ENCODE data around the gene CERT1. TPM values are rescaled to one million over a fixed set of nuclear protein-coding genes. Genes with fewer than 3 reads are reported as not detected.

CERT1 gene
- total RNA-seq, 2 experiments from 2014 or later: 33.9 to 39.3 TPM

GRCh38 chr5:75460942-75461610 is 50.4 kb downstream of the CERT1 start:
- POLR2A ChIA-PET: no interaction called here
- H3K27ac Mint-ChIP-seq: no peak overlapping the region
- DNase-seq (no peak), ATAC-seq (ENCODE audit: low read depth) (no peak)
- H3K27me3 Mint-ChIP-seq: no peaks in the 10 kb centered on the region
- peaks cover 25% of the 10 kb centered on the region for H3K36me3 Mint-ChIP-seq
- H3K9me3 Mint-ChIP-seq: peaks cover 5% of the 10 kb centered on the region
- no peak overlapping the region for H3K4me3 Mint-ChIP-seq
- H3K4me1 Mint-ChIP-seq: peaks cover 19% of the 10 kb centered on the region

- Mint-ChIP-seq H3K27ac (no peak overlapping the region), H3K4me3 (no peak overlapping the region), H3K9me3 (peaks cover 5% of the 10 kb centered on the region), H3K36me3 (peaks cover 28% of the 10 kb centered on the region), H3K27me3 (no peaks in the 10 kb centered on the region), H3K4me1 (peaks cover 17% of the 10 kb centered on the region)
- POLR2A ChIA-PET: no interaction called here
- ATAC-seq (ENCODE audit: low read depth) (no peak), DNase-seq (no peak)
Measured at GRCh38 chr5:75460532-75460931, 50.9 kb downstream of the CERT1 start.

- no peak overlapping the region for H3K27ac Mint-ChIP-seq
Measured at GRCh38 chr5:75457691-75458090, 53.7 kb downstream of the CERT1 start.

GRCh38 chr5:75457161-75457560 is 54.3 kb downstream of the CERT1 start:
- no peak for ATAC-seq (ENCODE audit: low read depth)
- no peaks in the 10 kb centered on the region for H3K27me3 Mint-ChIP-seq
- no peak overlapping the region for H3K4me3 Mint-ChIP-seq
- peaks cover 3% of the 10 kb centered on the region for H3K9me3 Mint-ChIP-seq
- no peak for DNase-seq
- POLR2A ChIA-PET: no interaction called here
- H3K4me1 Mint-ChIP-seq: peaks cover 7% of the 10 kb centered on the region
- no peak overlapping the region for H3K27ac Mint-ChIP-seq
- peaks cover 37% of the 10 kb centered on the region for H3K36me3 Mint-ChIP-seq

More at GRCh38 chr5:75457691-75458090, 53.7 kb downstream of the CERT1 start:
- DNase-seq (no peak), ATAC-seq (ENCODE audit: low read depth) (no peak)
- no peak overlapping the region for H3K4me3 Mint-ChIP-seq
- POLR2A ChIA-PET: no interaction called here
- H3K4me1 Mint-ChIP-seq: peaks cover 9% of the 10 kb centered on the region
- no peaks in the 10 kb centered on the region for H3K27me3 Mint-ChIP-seq
- H3K9me3 Mint-ChIP-seq: peaks cover 5% of the 10 kb centered on the region
- H3K36me3 Mint-ChIP-seq: peaks cover 40% of the 10 kb centered on the region

DNA sequence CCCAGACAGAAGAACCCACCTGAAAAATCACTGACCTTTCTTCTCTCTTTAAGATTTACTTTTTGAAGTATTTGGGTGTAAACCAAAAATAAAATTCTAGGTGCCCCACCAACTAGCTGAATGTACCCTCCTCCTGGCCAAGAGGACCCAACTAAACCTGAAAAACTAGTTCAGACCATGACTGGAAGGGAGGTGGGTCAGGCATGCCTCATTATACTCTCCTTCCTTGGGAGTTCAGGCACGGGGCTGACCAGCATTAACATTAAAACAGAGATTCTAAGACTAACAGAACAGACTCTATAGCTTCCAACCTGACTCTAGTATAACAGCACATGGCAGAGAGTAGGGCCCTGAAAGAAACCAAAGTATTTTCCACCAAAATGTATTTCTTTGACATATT is 61.4 kb downstream of the CERT1 start:
- peaks cover 9% of the 10 kb centered on the region for H3K9me3 Mint-ChIP-seq
- no peak overlapping the region for H3K27ac Mint-ChIP-seq
- ATAC-seq (ENCODE audit: low read depth) (no peak), DNase-seq (no peak)
- POLR2A ChIA-PET: no interaction called here
- H3K27me3 Mint-ChIP-seq: no peaks in the 10 kb centered on the region
- H3K4me3 Mint-ChIP-seq: no peak overlapping the region
- no peaks in the 10 kb centered on the region for H3K4me1 Mint-ChIP-seq
- peaks cover 52% of the 10 kb centered on the region for H3K36me3 Mint-ChIP-seq

GRCh38 chr5:75446068-75446467 is 65.4 kb downstream of the CERT1 start:
- H3K27ac Mint-ChIP-seq: no peak overlapping the region
- H3K27me3 Mint-ChIP-seq: no peaks in the 10 kb centered on the region
- POLR2A ChIA-PET: no interaction called here

GRCh38 chr5:75441560-75441959 is 69.9 kb downstream of the CERT1 start:
- Mint-ChIP-seq H3K4me1 (no peaks in the 10 kb centered on the region), H3K36me3 (peaks cover 32% of the 10 kb centered on the region), H3K9me3 (peaks cover 10% of the 10 kb centered on the region), H3K4me3 (no peak overlapping the region), H3K27ac (no peak overlapping the region), H3K27me3 (no peaks in the 10 kb centered on the region)
- POLR2A ChIA-PET: no interaction called here
- no peak for DNase-seq
- no peak for ATAC-seq (ENCODE audit: low read depth)

More at GRCh38 chr5:75446068-75446467, 65.4 kb downstream of the CERT1 start:
- Mint-ChIP-seq H3K36me3 (peaks cover 52% of the 10 kb centered on the region), H3K4me3 (no peak overlapping the region), H3K9me3 (peaks cover 16% of the 10 kb centered on the region), H3K4me1 (no peaks in the 10 kb centered on the region)
- DNase-seq (no peak), ATAC-seq (ENCODE audit: low read depth) (no peak)

DNA sequence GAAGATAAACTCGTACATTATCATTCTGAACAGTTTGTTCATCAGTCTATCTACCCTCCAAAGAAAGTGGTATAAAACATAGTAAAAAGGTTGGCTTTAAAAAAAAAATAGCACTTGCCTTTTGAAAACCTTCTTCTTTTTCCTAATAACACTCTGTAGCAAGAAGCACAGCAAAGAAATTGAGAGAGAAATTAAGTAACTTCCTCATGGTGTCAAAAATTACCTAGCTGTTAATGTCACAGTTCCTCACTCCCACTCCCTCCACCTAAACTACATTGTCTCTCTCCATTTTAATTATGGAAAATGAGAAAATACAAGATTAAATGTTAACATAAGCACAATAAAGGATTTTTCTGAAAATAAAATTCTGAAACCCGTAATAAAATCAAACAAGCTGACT is 72.2 kb downstream of the CERT1 start:
- ATAC-seq (ENCODE audit: low read depth) (no peak), DNase-seq (no peak)
- Mint-ChIP-seq H3K4me3 (no peak overlapping the region), H3K4me1 (no peaks in the 10 kb centered on the region), H3K27me3 (no peaks in the 10 kb centered on the region), H3K27ac (no peak overlapping the region), H3K36me3 (peaks cover 21% of the 10 kb centered on the region), H3K9me3 (peaks cover 6% of the 10 kb centered on the region)
- POLR2A ChIA-PET: no interaction called here

GRCh38 chr5:75438722-75439121 is 72.7 kb downstream of the CERT1 start:
- H3K27ac Mint-ChIP-seq: no peak overlapping the region
- H3K4me1 Mint-ChIP-seq: no peaks in the 10 kb centered on the region
- H3K36me3 Mint-ChIP-seq: peaks cover 25% of the 10 kb centered on the region
- no peak for DNase-seq
- peaks cover 6% of the 10 kb centered on the region for H3K9me3 Mint-ChIP-seq
- ATAC-seq (ENCODE audit: low read depth): no peak
- POLR2A ChIA-PET: no interaction called here
- H3K4me3 Mint-ChIP-seq: no peak overlapping the region
- no peaks in the 10 kb centered on the region for H3K27me3 Mint-ChIP-seq

DNA sequence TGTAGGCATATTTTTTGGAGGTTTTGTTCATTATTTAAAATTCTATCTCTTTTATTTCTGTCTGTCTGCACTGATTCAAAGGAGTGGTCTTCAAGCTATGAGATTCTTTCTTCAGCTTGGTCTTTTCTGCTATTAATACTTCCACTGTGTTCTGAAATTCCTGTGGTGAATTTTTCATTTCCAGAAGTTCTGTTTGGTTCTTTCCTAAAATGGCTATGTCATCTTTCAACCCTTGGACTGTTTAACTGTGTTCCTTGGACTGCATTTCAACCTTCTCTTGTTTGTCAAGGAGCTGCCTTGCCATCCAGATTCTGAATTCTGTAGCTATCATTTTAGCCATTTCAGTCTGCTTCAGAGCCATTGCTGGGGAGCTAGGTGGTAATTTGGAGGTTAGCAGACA is 76.3 kb downstream of the CERT1 start:
- H3K27ac Mint-ChIP-seq: no peak overlapping the region
- H3K36me3 Mint-ChIP-seq: peaks cover 19% of the 10 kb centered on the region
- no peaks in the 10 kb centered on the region for H3K27me3 Mint-ChIP-seq
- POLR2A ChIA-PET: no interaction called here
- H3K4me3 Mint-ChIP-seq: no peak overlapping the region
- DNase-seq: no peak
- no peak for ATAC-seq (ENCODE audit: low read depth)
- H3K4me1 Mint-ChIP-seq: no peaks in the 10 kb centered on the region
- H3K9me3 Mint-ChIP-seq: no peaks in the 10 kb centered on the region

DNA sequence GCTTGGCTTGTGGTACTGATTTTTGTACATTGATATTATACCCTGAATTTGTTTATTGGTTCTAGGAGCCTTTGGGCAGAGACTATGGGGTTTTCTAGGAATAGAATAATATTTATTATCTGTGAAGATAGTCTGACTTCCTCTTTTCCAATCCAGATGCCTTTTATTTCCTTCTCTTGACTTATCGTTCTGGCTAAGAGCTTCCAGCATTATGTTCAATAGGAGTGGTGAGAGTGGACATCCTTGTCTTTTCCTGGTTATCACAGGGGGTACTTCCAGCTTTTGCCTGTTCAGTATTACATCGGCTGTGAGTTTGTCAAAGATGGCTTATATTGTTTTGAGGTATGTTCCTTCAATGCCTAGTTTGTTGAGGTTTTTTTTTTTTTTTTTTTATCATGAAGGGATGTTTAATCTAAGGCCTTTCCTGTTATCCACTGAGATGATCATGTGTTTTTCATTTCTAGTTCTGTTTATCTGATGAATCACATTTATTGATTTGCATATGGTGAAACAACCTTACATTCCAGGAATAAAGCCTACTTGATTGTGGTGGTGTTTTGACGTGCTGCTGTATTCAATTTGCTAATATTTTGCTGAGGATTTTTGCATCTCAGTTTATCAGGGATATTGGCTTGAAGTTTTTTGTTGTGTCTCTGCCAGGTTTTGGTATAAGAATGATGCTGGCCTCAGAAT is 77.5 kb downstream of the CERT1 start:
- POLR2A ChIA-PET: no interaction called here
- DNase-seq (no peak), ATAC-seq (ENCODE audit: low read depth) (no peak)
- Mint-ChIP-seq H3K4me3 (no peak overlapping the region), H3K27me3 (no peaks in the 10 kb centered on the region), H3K27ac (no peak overlapping the region), H3K4me1 (no peaks in the 10 kb centered on the region), H3K36me3 (peaks cover 19% of the 10 kb centered on the region), H3K9me3 (no peaks in the 10 kb centered on the region)

DNA sequence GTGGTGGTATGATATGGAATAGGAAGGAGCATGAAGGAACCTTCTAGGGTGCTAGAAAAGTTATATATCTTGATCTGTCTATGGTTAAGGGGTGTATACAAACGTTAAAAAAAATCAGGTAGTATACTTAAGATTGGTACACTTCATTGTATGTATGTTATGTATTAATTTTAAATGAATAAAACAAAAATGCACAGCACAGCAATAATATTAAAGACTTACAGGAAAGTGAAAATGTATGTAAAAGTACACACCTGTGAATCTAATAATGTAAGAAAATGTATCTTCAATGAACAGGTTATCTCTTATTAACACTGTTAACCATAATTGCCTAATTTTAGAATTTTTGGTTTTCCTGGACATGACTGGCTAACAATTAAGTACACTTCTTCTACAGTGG is 97.2 kb downstream of the CERT1 start:
- DNase-seq: no peak
- Mint-ChIP-seq H3K27me3 (no peaks in the 10 kb centered on the region), H3K4me1 (peaks cover 1% of the 10 kb centered on the region), H3K9me3 (no peaks in the 10 kb centered on the region), H3K27ac (no peak overlapping the region), H3K36me3 (peaks cover 17% of the 10 kb centered on the region), H3K4me3 (no peak overlapping the region)
- ATAC-seq (ENCODE audit: low read depth): no peak
- POLR2A ChIA-PET: no interaction called here

- Mint-ChIP-seq H3K9me3 (no peaks in the 10 kb centered on the region), H3K27ac (no peak overlapping the region), H3K4me1 (peaks cover 1% of the 10 kb centered on the region), H3K36me3 (peaks cover 12% of the 10 kb centered on the region), H3K4me3 (no peak overlapping the region), H3K27me3 (no peaks in the 10 kb centered on the region)
- POLR2A ChIA-PET: no interaction called here
- ATAC-seq (ENCODE audit: low read depth): no peak
- DNase-seq: no peak
Measured at GRCh38 chr5:75412111-75412990, 99.1 kb downstream of the CERT1 start.

DNA sequence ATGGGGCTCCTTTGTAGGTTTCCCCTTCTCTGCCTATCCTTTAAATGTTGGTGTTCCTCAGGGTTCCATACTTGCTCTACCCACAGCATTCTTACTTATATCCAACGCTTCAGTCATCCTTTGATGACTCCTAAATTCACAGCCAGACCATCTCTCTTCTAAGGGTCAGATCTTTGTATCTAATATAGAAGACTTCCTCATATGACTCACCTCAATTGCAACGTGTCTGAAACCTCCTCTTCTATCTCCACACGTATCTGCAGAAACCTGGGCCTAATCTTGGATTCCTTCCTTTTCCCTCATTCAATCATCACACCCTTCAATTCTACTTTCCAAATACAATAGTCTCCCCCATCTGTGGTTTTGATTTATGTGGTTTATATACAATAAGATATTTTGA is 106.1 kb downstream of the CERT1 start:
- H3K27ac Mint-ChIP-seq: peak overlapping the region; percentile 1

More for the DNA sequence above, 106.1 kb downstream of the CERT1 start:
- Mint-ChIP-seq H3K4me3 (no peak overlapping the region), H3K36me3 (peaks cover 20% of the 10 kb centered on the region), H3K9me3 (no peaks in the 10 kb centered on the region), H3K27me3 (no peaks in the 10 kb centered on the region), H3K4me1 (peaks cover 3% of the 10 kb centered on the region)
- POLR2A ChIA-PET: no interaction called here
- DNase-seq (no peak), ATAC-seq (ENCODE audit: low read depth) (no peak)
